ENCODE measurements around the gene CDH24. TPM values are rescaled to one million over a fixed set of nuclear protein-coding genes. Genes with fewer than 3 reads are reported as not detected.

Gene CDH24
- total RNA-seq, 1 donor from 2014 or later: 5.9 TPM

GRCh38 chr14:23042162-23042965, 15.0 kb downstream of the CDH24 start, which contains the start of gene PSMB11:
TSS of gene PSMB11 (plus strand) at chr14:23042212. CDS start at chr14:23042226, 14 bp downstream.
- intact Hi-C loops (cut with DNase I): no loop called here
- no peaks in the 10 kb centered on the region for H3K36me3 ChIP-seq
- H3K4me3 ChIP-seq: no peak within 1 kb of the TSS
- no peak for TF ChIP-seq CTCF (IDR thresholded peaks at IDR 0.05)
- no peaks in the 10 kb centered on the region for H3K4me1 ChIP-seq
- H3K27me3 ChIP-seq: no peaks in the 10 kb centered on the region
- no peak within 1 kb of the TSS for H3K27ac ChIP-seq
- H3K9me3 ChIP-seq: no peaks in the 10 kb centered on the region
- no peak for DNase-seq (ENCODE audit: low spot score in 2 of 2)

GRCh38 chr14:23041729-23042128, 15.6 kb downstream of the CDH24 start:
- no peak for DNase-seq (ENCODE audit: low spot score in 2 of 2)
- no peak for TF ChIP-seq CTCF (IDR thresholded peaks at IDR 0.05)
- intact Hi-C loops (cut with DNase I): no loop called here
- H3K4me1 ChIP-seq: no peaks in the 10 kb centered on the region
- H3K27ac ChIP-seq: no peak overlapping the region
- no peaks in the 10 kb centered on the region for H3K9me3 ChIP-seq
- no peaks in the 10 kb centered on the region for H3K36me3 ChIP-seq
- no peak overlapping the region for H3K4me3 ChIP-seq
- H3K27me3 ChIP-seq: no peaks in the 10 kb centered on the region

- intact Hi-C loops (cut with DNase I): no loop called here
- Histone ChIP-seq H3K27me3 (no peaks in the 10 kb centered on the region), H3K9me3 (no peaks in the 10 kb centered on the region), H3K27ac (no peak overlapping the region), H3K4me3 (no peak overlapping the region), H3K4me1 (no peaks in the 10 kb centered on the region), H3K36me3 (no peaks in the 10 kb centered on the region)
- no peak for DNase-seq (ENCODE audit: low spot score in 2 of 2)
- TF ChIP-seq CTCF (IDR thresholded peaks at IDR 0.05): no peak
Measured at GRCh38 chr14:23040100-23040499, 17.2 kb downstream of the CDH24 start.

GRCh38 chr14:23035303-23036144, 21.8 kb downstream of the CDH24 start:
- Histone ChIP-seq H3K27ac (peak overlapping the region; percentile 91 to 93), H3K36me3 (peaks cover 24 to 29% of the 10 kb centered on the region in 2 donors), H3K4me1 (peaks cover 7 to 8% of the 10 kb centered on the region in 2 donors), H3K27me3 (no peaks in the 10 kb centered on the region), H3K4me3 (peak overlapping the region; percentile 72 to 80), H3K9me3 (no peaks in the 10 kb centered on the region)
- intact Hi-C loops (cut with DNase I): loop anchor here (1.0 to 2.0 kb wide), 4 partner anchors 23 to 60 kb away; partner anchors contain the start of genes ACIN1 and C14orf119
- DNase-seq (ENCODE audit: low spot score in 2 of 2): no peak
- TF ChIP-seq CTCF (IDR thresholded peaks at IDR 0.05): no peak

GRCh38 chr14:23034498-23035302, 22.6 kb downstream of the CDH24 start, which contains the start of gene PSMB5:
TSS of gene PSMB5 (minus strand) at chr14:23034900. CDS start at chr14:23034881, 19 bp downstream.
- intact Hi-C loops (cut with DNase I): loop anchor here (1.0 to 2.0 kb wide), 4 partner anchors 24 to 61 kb away; partner anchors contain the start of genes ACIN1 and C14orf119
- H3K9me3 ChIP-seq: no peaks in the 10 kb centered on the region
- peak within 1 kb of the TSS; percentile 72 to 80 for H3K4me3 ChIP-seq
- no peak for TF ChIP-seq CTCF (IDR thresholded peaks at IDR 0.05)
- H3K27ac ChIP-seq: peak within 1 kb of the TSS; percentile 91 to 93
- DNase-seq (ENCODE audit: low spot score in 2 of 2): peak; percentile 61 to 95
- H3K27me3 ChIP-seq: no peaks in the 10 kb centered on the region
- H3K4me1 ChIP-seq: peaks cover 7 to 8% of the 10 kb centered on the region in 2 donors
- H3K36me3 ChIP-seq: peaks cover 30 to 32% of the 10 kb centered on the region in 2 donors
